HG03097 (cell line): ENCODE data around the gene SLC25A45.
"Not testable (repeated sequence)": the region's sequence is repeated elsewhere in the genome, so short reads cannot be mapped to it uniquely, and the experiment has no call there.

Experiments used
- ATAC-seq: cut with Tn5 transposase; IDR thresholded peaks from one replicate; pipeline ENCODE4 v1.9.1; 2021; ENCODE audit not compliant: unreplicated experiment, low FRiP score

The SLC25A45 gene

GRCh38 chr11:65421794-65422632, 39.6 kb upstream of the SLC25A45 start:
- peak; percentile 24 for ATAC-seq

- no peak for ATAC-seq
Measured at GRCh38 chr11:65420979-65421793, 38.7 kb upstream of the SLC25A45 start.

GRCh38 chr11:65420506-65420905, 38.1 kb upstream of the SLC25A45 start:
- no peak for ATAC-seq

- ATAC-seq: no peak
Measured at GRCh38 chr11:65419772-65420481, 37.5 kb upstream of the SLC25A45 start.

- ATAC-seq: no peak
Measured at GRCh38 chr11:65419460-65419771, 37.0 kb upstream of the SLC25A45 start.

- peak; percentile 40 for ATAC-seq
Measured at GRCh38 chr11:65418681-65419459, 36.4 kb upstream of the SLC25A45 start.

- ATAC-seq: no peak
Measured at GRCh38 chr11:65418431-65418680, 35.9 kb upstream of the SLC25A45 start.

- no peak for ATAC-seq
Measured at GRCh38 chr11:65417702-65418430, 35.4 kb upstream of the SLC25A45 start.

GRCh38 chr11:65416841-65417701, 34.6 kb upstream of the SLC25A45 start:
- ATAC-seq: no peak

GRCh38 chr11:65416341-65416824, 33.9 kb upstream of the SLC25A45 start:
- peak; percentile 31 for ATAC-seq

- no peak for ATAC-seq
Measured at GRCh38 chr11:65415499-65416340, 33.3 kb upstream of the SLC25A45 start.

GRCh38 chr11:65414776-65415498, 32.5 kb upstream of the SLC25A45 start:
- ATAC-seq: no peak

- ATAC-seq: not testable (repeated sequence)
Measured at GRCh38 chr11:65413077-65413664, 30.7 kb upstream of the SLC25A45 start.

- ATAC-seq: no peak
Measured at GRCh38 chr11:65412271-65413076, 30.0 kb upstream of the SLC25A45 start.

- ATAC-seq: no peak
Measured at GRCh38 chr11:65411681-65412070, 29.2 kb upstream of the SLC25A45 start.

- ATAC-seq: no peak
Measured at GRCh38 chr11:65410936-65411680, 28.7 kb upstream of the SLC25A45 start.
